Lower leg skin (tissue), 3 donors: ENCODE results near the gene ALKBH3.

Source experiments
- CTCF ChIP-seq, 3 donors: fragments of 450-650 bp; IDR thresholded peaks; one replicate each; pipeline ENCODE4 v1.5.1; 2016; ENCODE audit warnings: antibody characterized with exemption in 3 of 3, mild to moderate bottlenecking in 3 of 3, moderate library complexity in 2 of 3
- POLR2A ChIP-seq, 2 donors: fragments of 450-650 bp; IDR thresholded peaks; one replicate each; pipeline ENCODE4 v1.6.1; 2016 to 2017; ENCODE audit warnings: antibody characterized with exemption in 2 of 2, mild to moderate bottlenecking in 1 of 2, moderate library complexity in 1 of 2

GRCh38 chr11:43918662-43919061 lies 38.0 kb downstream of the ALKBH3 start:
- TF ChIP-seq CTCF (IDR thresholded peaks at IDR 0.05) (no peak), POLR2A (IDR thresholded peaks at IDR 0.05) (no peak)
